Measurements from ENCODE around the gene CASD1.
A peak's percentile ranks its signal among the peaks of the same experiment; 100 is the strongest.

CASD1 gene

DNA sequence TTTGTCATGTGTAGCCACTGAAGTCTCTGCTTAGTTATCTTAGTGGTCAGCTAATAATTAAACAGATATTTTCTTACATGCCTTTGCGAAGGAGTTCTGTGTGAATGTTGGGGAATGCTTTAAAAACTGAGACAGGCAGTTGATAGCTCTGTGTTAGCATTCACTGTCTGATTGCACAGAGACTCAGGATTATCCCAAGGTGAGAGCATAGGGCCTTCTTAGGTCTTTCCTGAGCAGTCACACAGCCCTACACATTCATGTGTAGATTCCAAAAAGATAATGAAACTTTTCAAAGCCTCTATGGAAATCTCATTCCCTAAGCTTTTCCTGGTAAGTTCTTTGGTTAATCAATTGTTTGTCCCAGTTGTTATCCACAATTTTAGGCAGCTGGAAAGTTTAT, 67.7 kb downstream of the CASD1 start:
- 88 to 100% methylated on average over 1 of the region's 1 CpG for WGBS, 2 experiments
- H3K27ac ChIP-seq (ENCODE audit: insufficient read depth, low read depth, low read length, poor library complexity, severe bottlenecking), result no peak overlapping the region
- peaks cover 6% of the 10 kb centered on the region for H3K9me3 ChIP-seq (ENCODE audit: control insufficient read depth, low read length)

DNA sequence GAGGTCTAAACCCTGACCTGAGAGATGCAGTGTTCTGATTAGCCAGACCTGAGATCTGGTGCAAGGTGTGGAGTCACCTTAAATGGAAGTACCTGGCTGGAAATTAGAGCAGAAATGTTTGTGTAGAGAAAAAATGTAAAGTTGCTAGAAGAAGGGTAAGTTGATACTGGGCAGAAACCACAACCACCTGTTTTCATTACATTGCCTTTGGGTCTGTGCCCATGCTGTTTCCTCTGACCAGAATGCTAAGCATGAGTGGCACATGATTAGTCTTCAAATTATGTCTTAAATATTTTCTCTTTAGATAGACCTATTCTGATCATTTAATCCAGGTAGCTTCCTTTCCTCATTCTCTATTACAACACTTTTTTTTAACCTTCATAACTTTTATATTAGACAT, 69.0 kb downstream of the CASD1 start:
- Histone ChIP-seq H3K4me3 (ENCODE audit: insufficient read depth, low read depth, low read length) (no peak overlapping the region), H3K27ac (ENCODE audit: insufficient read depth, low read depth, low read length, poor library complexity, severe bottlenecking) (no peak overlapping the region)

More for the DNA sequence above, 67.7 kb downstream of the CASD1 start:
- no peaks in the 10 kb centered on the region for H3K27me3 ChIP-seq (ENCODE audit: control insufficient read depth, insufficient read depth, low read length, poor library complexity, severe bottlenecking)
- no peaks in the 10 kb centered on the region for H3K4me1 ChIP-seq (ENCODE audit: control insufficient read depth, insufficient read depth, low read length)
- no peak overlapping the region for H3K4me3 ChIP-seq (ENCODE audit: insufficient read depth, low read depth, low read length)
- H3K36me3 ChIP-seq (ENCODE audit: control insufficient read depth, insufficient read depth, low read length), result no peaks in the 10 kb centered on the region

DNA sequence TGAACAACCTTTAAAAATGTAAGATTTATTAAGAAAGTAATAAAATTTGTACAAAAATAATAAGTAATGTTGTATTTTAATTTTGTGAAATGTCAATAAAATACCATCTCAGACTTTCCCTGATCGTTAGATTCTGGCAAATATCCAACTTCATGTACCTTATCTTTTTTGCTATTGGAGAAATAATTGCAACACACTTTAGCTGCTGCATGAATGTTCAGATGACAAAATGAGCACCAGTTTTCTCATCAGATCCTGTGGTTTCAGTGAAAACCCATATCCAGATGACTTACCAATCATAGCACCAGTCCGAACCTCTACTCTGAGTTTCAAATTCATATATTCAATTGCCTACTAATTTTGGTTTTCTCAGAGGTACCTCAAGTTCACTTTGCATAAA, 69.9 kb downstream of the CASD1 start:
- Histone ChIP-seq H3K4me3 (ENCODE audit: insufficient read depth, low read depth, low read length) (no peak overlapping the region), H3K36me3 (ENCODE audit: control insufficient read depth, insufficient read depth, low read length) (no peaks in the 10 kb centered on the region), H3K27me3 (ENCODE audit: control insufficient read depth, insufficient read depth, low read length, poor library complexity, severe bottlenecking) (no peaks in the 10 kb centered on the region), H3K4me1 (ENCODE audit: control insufficient read depth, insufficient read depth, low read length) (no peaks in the 10 kb centered on the region), H3K27ac (ENCODE audit: insufficient read depth, low read depth, low read length, poor library complexity, severe bottlenecking) (no peak overlapping the region), H3K9me3 (ENCODE audit: control insufficient read depth, low read length) (peaks cover 6% of the 10 kb centered on the region)
- WGBS, 2 experiments, result 87 to 97% methylated on average over 1 to 2 of the region's 2 CpGs

More for the DNA sequence above, 69.0 kb downstream of the CASD1 start:
- Histone ChIP-seq H3K9me3 (ENCODE audit: control insufficient read depth, low read length) (peaks cover 6% of the 10 kb centered on the region), H3K36me3 (ENCODE audit: control insufficient read depth, insufficient read depth, low read length) (no peaks in the 10 kb centered on the region), H3K27me3 (ENCODE audit: control insufficient read depth, insufficient read depth, low read length, poor library complexity, severe bottlenecking) (no peaks in the 10 kb centered on the region), H3K4me1 (ENCODE audit: control insufficient read depth, insufficient read depth, low read length) (no peaks in the 10 kb centered on the region)

DNA sequence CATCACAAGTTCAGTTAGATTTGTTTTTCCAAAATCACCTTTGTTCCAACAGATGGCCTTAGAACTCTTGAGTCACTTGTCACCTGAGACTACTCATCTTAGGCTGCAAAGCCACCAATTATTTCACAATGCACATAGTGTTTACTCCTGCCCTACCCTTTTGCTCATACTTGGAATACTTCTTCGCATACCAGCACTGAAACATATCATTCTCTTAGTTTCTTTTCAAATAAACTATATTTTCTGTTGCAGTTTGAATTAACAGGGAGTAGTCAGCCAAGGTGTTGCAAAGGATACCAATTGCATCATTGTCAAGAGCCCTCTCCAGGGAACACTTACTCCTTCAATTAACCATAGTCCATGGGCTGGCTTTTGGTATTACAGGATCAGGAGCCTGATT, 71.0 kb downstream of the CASD1 start:
- H3K9me3 ChIP-seq (ENCODE audit: control insufficient read depth, low read length), result peaks cover under 1% of the 10 kb centered on the region
- no peak overlapping the region for H3K4me3 ChIP-seq (ENCODE audit: insufficient read depth, low read depth, low read length)
- no peaks in the 10 kb centered on the region for H3K4me1 ChIP-seq (ENCODE audit: control insufficient read depth, insufficient read depth, low read length)
- H3K36me3 ChIP-seq (ENCODE audit: control insufficient read depth, insufficient read depth, low read length), result no peaks in the 10 kb centered on the region
- no peaks in the 10 kb centered on the region for H3K27me3 ChIP-seq (ENCODE audit: control insufficient read depth, insufficient read depth, low read length, poor library complexity, severe bottlenecking)
- WGBS, 2 experiments, result 83 to 100% methylated on average over 1 of the region's 1 CpG
- no peak overlapping the region for H3K27ac ChIP-seq (ENCODE audit: insufficient read depth, low read depth, low read length, poor library complexity, severe bottlenecking)

DNA sequence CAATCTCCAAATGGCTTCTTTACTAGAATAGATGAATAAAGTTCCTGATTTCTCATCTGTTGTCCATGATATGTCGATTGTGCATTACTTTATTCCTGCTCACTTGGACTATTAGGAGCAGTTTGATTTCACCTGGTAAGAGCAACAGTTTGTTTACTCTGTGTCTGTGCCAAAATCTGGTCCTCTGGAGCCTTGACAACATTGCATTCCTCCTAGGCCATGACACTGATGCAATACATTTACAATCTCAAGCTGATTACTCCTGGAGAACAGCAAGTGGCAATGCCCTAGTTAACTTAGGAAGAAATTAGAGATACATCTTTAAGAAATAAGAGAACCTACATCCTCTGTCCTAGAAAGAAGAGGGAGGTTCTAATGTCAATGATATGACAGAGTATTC, 74.5 kb downstream of the CASD1 start:
- H3K9me3 ChIP-seq (ENCODE audit: control insufficient read depth, low read length), result no peaks in the 10 kb centered on the region
- H3K4me3 ChIP-seq (ENCODE audit: insufficient read depth, low read depth, low read length), result no peak overlapping the region
- H3K36me3 ChIP-seq (ENCODE audit: control insufficient read depth, insufficient read depth, low read length), result no peaks in the 10 kb centered on the region
- 86 to 97% methylated on average over 1 of the region's 1 CpG for WGBS, 2 experiments
- no peak overlapping the region for H3K27ac ChIP-seq (ENCODE audit: insufficient read depth, low read depth, low read length, poor library complexity, severe bottlenecking)
- H3K4me1 ChIP-seq (ENCODE audit: control insufficient read depth, insufficient read depth, low read length), result peaks cover 7% of the 10 kb centered on the region
- no peaks in the 10 kb centered on the region for H3K27me3 ChIP-seq (ENCODE audit: control insufficient read depth, insufficient read depth, low read length, poor library complexity, severe bottlenecking)

DNA sequence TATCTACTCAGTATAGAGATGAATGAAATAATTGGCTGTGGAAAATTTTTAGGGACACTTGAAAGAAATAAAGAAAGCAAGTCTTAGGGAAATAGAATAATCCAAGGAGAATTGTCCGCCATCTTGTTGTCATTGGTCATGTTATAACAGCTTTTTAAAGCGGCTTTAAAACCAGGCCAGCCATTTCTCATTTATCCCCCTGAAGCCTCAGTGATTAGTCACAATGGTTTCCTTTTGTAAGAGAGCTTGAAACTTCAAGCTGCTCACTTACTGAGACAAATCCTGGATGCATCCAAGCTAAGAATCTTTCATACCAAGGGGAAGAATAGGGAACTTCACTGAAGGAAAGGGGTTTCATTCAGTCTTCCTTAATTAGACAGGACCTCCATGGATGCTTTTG, 78.5 kb downstream of the CASD1 start:
- peak overlapping the region; percentile 52 for H3K27ac ChIP-seq (ENCODE audit: insufficient read depth, low read depth, low read length, poor library complexity, severe bottlenecking)
- WGBS, 2 experiments, result 77 to 89% methylated on average over 2 of the region's 2 CpGs

DNA sequence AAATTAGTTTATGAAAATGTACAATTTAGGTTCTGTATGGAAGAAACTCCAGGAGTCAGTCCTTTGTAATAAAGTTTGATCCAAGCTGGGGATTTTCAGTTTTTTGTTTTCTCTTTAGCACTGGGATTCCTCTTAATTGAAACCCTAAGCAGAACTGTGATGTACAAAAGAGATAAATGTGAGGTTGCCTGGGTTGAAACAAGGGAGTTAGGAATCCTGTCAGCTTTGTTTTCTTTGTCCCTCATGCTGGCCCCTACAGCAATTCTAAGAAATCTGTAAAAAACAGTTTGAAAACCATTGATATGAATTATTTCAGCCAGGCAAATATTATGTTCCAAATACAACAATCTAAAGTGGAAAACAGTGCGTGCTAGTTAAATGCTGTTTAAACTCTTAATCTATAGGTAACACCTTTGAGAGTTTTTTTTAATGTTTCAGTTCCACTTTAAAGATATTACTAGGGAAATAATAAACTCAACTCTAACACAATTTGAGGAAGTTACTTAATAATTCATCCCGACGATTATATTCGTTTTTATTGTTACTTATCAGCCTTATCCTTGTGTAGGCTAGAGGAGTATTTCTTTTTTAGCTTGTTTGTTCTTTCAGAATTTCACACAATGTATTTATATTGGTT, 81.0 kb downstream of the CASD1 start:
- no peak overlapping the region for H3K4me3 ChIP-seq (ENCODE audit: insufficient read depth, low read depth, low read length)
- H3K27me3 ChIP-seq (ENCODE audit: control insufficient read depth, insufficient read depth, low read length, poor library complexity, severe bottlenecking), result no peaks in the 10 kb centered on the region
- H3K4me1 ChIP-seq (ENCODE audit: control insufficient read depth, insufficient read depth, low read length), result peaks cover 24% of the 10 kb centered on the region
- 94% methylated on average over 3 of the region's 4 CpGs; no CpG with 5 or more reads in 1 of the 2 experiments for WGBS, 2 experiments
- no peaks in the 10 kb centered on the region for H3K9me3 ChIP-seq (ENCODE audit: control insufficient read depth, low read length)
- H3K36me3 ChIP-seq (ENCODE audit: control insufficient read depth, insufficient read depth, low read length), result no peaks in the 10 kb centered on the region
- H3K27ac ChIP-seq (ENCODE audit: insufficient read depth, low read depth, low read length, poor library complexity, severe bottlenecking), result peak overlapping the region; percentile 52

More for the DNA sequence above, 78.5 kb downstream of the CASD1 start:
- Histone ChIP-seq H3K27me3 (ENCODE audit: control insufficient read depth, insufficient read depth, low read length, poor library complexity, severe bottlenecking) (no peaks in the 10 kb centered on the region), H3K4me1 (ENCODE audit: control insufficient read depth, insufficient read depth, low read length) (peaks cover 24% of the 10 kb centered on the region), H3K36me3 (ENCODE audit: control insufficient read depth, insufficient read depth, low read length) (no peaks in the 10 kb centered on the region), H3K9me3 (ENCODE audit: control insufficient read depth, low read length) (no peaks in the 10 kb centered on the region), H3K4me3 (ENCODE audit: insufficient read depth, low read depth, low read length) (no peak overlapping the region)

DNA sequence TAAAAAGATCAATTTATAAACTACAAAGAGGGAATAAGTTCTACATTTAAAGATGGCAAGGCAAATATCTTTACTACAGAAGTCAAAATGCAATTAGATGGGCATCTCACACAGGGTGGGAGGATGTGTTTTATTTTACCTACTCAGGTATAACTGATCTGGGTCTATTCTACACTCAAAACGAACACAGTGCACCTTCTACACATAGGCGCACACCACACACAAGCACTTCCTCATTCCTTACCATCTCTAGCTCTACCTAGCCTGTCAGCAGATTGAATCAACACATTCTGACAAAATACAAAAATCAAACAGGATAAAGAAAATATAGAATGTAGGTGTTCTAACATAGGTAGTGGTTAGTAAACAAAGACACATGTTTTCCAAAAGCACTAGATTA, 81.6 kb downstream of the CASD1 start:
- 83 to 86% methylated on average over 2 of the region's 2 CpGs for WGBS, 2 experiments
- H3K27me3 ChIP-seq (ENCODE audit: control insufficient read depth, insufficient read depth, low read length, poor library complexity, severe bottlenecking), result no peaks in the 10 kb centered on the region
- H3K36me3 ChIP-seq (ENCODE audit: control insufficient read depth, insufficient read depth, low read length), result no peaks in the 10 kb centered on the region
- H3K9me3 ChIP-seq (ENCODE audit: control insufficient read depth, low read length), result no peaks in the 10 kb centered on the region
- no peak overlapping the region for H3K27ac ChIP-seq (ENCODE audit: insufficient read depth, low read depth, low read length, poor library complexity, severe bottlenecking)
- peaks cover 24% of the 10 kb centered on the region for H3K4me1 ChIP-seq (ENCODE audit: control insufficient read depth, insufficient read depth, low read length)
- H3K4me3 ChIP-seq (ENCODE audit: insufficient read depth, low read depth, low read length), result no peak overlapping the region

DNA sequence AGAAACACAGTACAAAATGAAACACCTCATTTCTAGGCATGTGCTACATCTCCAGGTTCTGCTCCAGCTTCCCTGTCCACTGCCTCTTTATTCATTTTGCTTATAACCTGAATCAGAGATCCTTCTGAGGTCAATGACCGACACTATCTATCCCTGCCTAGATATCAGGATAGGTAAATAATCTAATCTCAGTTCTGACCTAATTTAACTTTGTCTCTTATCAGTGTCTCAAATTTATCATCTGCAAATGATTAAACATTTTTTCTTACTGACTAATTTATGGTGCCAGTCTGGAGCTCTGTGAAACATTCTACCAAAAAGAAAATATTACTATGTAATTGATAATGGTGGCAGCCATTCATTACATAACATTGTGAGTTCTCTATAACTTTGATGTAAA, 85.3 kb downstream of the CASD1 start:
- Histone ChIP-seq H3K27ac (ENCODE audit: insufficient read depth, low read depth, low read length, poor library complexity, severe bottlenecking) (no peak overlapping the region), H3K27me3 (ENCODE audit: control insufficient read depth, insufficient read depth, low read length, poor library complexity, severe bottlenecking) (no peaks in the 10 kb centered on the region), H3K4me3 (ENCODE audit: insufficient read depth, low read depth, low read length) (no peak overlapping the region), H3K9me3 (ENCODE audit: control insufficient read depth, low read length) (no peaks in the 10 kb centered on the region), H3K36me3 (ENCODE audit: control insufficient read depth, insufficient read depth, low read length) (peaks cover 3% of the 10 kb centered on the region), H3K4me1 (ENCODE audit: control insufficient read depth, insufficient read depth, low read length) (peaks cover 16% of the 10 kb centered on the region)
- WGBS, 2 experiments, result 94 to 100% methylated on average over 1 of the region's 1 CpG

DNA sequence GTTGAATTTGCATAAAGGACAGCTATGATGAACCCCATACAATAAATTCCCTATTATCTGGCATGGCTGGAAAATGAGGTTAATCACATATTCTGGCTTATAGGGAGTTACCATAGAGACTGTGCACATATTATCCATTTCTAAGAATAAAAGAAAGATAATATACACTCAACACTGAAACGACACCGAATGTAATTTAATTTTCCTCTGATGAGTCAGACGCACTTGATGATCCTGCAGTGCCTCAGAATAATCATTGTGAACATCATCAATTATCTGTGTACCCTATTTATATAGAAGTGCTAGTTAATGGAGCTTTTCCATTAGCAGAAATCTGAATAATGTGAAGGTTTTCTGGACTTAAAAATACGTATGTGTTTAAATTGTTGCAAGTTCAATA, 86.1 kb downstream of the CASD1 start:
- peaks cover 3% of the 10 kb centered on the region for H3K36me3 ChIP-seq (ENCODE audit: control insufficient read depth, insufficient read depth, low read length)
- peaks cover 14% of the 10 kb centered on the region for H3K4me1 ChIP-seq (ENCODE audit: control insufficient read depth, insufficient read depth, low read length)
- 92 to 99% methylated on average over 4 of the region's 4 CpGs for WGBS, 2 experiments
- no peak overlapping the region for H3K4me3 ChIP-seq (ENCODE audit: insufficient read depth, low read depth, low read length)
- H3K27me3 ChIP-seq (ENCODE audit: control insufficient read depth, insufficient read depth, low read length, poor library complexity, severe bottlenecking), result no peaks in the 10 kb centered on the region
- H3K27ac ChIP-seq (ENCODE audit: insufficient read depth, low read depth, low read length, poor library complexity, severe bottlenecking), result no peak overlapping the region
- H3K9me3 ChIP-seq (ENCODE audit: control insufficient read depth, low read length), result no peaks in the 10 kb centered on the region

DNA sequence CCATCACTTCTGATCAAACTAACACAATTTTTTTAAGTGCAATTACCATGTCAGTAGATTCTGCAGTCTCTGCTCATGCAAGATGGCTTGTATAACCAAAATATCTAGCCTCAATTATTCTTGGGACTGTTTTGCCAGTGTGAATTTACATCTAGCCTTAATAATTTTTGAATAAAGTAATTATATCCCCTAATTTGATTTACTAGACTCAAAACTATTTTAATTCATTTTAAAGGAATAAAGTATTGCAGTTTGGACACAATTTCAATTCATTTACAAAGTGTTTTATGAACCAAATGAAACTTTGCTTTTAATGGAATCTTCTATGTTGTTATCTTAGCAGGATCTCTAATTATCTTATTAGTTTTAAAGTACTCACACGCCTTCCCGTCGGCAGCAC, 90.7 kb downstream of the CASD1 start:
- H3K27me3 ChIP-seq (ENCODE audit: control insufficient read depth, insufficient read depth, low read length, poor library complexity, severe bottlenecking), result no peaks in the 10 kb centered on the region
- H3K36me3 ChIP-seq (ENCODE audit: control insufficient read depth, insufficient read depth, low read length), result peaks cover 3% of the 10 kb centered on the region
- WGBS, 2 experiments, result 92 to 97% methylated on average over 3 of the region's 3 CpGs
- no peaks in the 10 kb centered on the region for H3K4me1 ChIP-seq (ENCODE audit: control insufficient read depth, insufficient read depth, low read length)
- no peak overlapping the region for H3K27ac ChIP-seq (ENCODE audit: insufficient read depth, low read depth, low read length, poor library complexity, severe bottlenecking)
- H3K4me3 ChIP-seq (ENCODE audit: insufficient read depth, low read depth, low read length), result no peak overlapping the region
- H3K9me3 ChIP-seq (ENCODE audit: control insufficient read depth, low read length), result no peaks in the 10 kb centered on the region

Data from ectodermal cell (in vitro differentiated cells).